ENCODE measurements around the gene FIGLA.

- TF ChIP-seq CTCF (IDR thresholded peaks at IDR 0.05 in 8 of 11, conservative IDR thresholded peaks at IDR 0.05 in 3 of 11) (no peak), POLR2A (IDR thresholded peaks at IDR 0.05) (no peak), POLR2AphosphoS5 (IDR thresholded peaks at IDR 0.05) (no peak)
Measured at GRCh38 chr2:70745276-70745825, 45.1 kb downstream of the FIGLA start.
